HG03064 (cell line): ENCODE results near the gene CBY1.

Experiments used
- ATAC-seq: cut with Tn5 transposase; IDR thresholded peaks from one replicate; pipeline ENCODE4 v1.9.1; 2021; ENCODE audit warnings: low read depth; ENCODE audit not compliant: unreplicated experiment

CBY1 gene

DNA sequence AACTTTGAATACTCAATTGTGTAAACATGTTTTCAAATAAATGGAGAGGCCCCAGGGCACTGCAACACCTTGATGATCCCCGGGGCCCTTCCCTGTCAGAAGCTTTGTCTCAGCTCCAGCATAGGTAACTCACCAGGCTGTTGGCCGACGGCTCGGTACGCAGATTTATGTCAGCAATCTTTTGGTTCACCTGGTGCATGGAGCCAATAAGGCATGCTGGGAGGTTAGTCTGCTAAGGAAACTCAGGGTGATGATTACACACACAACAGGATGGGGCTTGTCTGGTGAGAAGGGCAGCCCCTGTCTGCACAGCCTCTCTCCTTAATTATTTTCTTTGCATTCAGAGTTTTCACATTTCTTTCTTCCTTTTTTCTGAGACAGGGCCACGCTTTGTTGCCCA lies 11.0 kb upstream of the CBY1 start:
- ATAC-seq, result no peak

DNA sequence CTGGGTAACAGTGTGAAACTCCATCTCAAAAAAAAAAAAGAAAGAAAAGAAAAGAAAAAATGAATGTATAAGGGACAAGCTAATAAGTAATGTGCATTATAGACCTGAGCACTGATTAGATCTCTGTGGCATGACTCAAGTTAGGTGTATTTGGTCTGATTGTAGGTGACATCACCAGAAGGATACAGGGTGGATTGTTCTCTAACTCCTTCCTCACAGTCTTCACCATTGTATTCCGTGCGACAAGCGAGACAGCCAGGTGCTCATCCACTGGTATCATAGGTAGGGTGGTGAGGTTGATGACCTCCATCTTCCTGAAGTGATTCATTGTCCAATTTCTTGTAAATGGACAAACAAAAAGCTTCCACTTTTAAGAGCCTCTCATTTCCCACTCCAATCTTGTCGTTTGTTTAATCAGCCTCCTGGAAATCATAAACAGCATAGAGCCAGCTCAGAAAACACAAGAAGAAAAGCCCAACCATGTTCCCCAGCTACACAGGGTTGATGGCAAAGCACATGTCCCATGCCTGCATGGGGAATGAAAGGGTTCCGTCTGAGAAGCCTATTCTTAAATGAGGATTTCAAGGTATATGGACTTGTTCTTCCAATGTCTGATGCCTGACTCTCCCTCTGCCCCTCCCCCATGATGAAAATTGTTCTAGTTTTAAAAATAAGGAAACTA lies 6.5 kb upstream of the CBY1 start:
- ATAC-seq, result no peak

DNA sequence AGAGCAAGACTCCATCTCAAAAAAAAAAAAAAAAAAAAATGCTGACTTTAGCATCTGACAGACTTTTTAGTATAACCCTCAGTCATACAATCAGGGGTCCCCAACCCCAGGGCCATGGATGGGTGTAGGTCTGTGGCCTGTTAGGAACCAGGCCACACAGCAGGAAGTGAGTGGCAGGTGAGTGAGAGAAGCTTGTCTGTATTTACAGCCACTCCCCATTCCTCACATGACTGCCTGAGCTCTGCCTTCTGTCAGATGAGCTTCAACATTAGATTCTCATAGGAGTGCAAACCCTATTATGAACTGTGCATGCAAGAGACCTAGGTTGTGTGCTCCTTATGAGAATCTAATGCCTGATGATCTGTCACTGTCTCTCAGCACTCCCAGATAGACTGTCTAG lies 3.6 kb upstream of the CBY1 start:
- ATAC-seq, result no peak

DNA sequence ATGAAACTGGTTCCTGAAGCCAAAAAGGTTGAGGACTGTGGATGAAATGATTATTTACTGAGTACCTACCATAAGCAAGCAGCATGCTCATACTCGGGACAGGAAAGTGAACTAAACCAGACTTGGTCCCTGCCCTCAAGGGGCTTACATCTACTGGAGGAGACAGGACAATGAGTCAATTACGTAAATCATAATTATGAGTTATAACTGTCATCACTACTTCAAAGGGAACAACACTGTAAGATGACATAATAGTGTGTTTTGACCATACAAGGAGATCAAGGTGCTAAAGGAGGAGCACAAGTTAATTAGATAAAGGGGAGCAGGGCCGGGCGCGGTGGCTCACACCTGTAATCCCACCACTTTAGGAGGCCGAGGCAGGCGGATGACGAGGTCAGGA lies 2.7 kb upstream of the CBY1 start:
- no peak for ATAC-seq

DNA sequence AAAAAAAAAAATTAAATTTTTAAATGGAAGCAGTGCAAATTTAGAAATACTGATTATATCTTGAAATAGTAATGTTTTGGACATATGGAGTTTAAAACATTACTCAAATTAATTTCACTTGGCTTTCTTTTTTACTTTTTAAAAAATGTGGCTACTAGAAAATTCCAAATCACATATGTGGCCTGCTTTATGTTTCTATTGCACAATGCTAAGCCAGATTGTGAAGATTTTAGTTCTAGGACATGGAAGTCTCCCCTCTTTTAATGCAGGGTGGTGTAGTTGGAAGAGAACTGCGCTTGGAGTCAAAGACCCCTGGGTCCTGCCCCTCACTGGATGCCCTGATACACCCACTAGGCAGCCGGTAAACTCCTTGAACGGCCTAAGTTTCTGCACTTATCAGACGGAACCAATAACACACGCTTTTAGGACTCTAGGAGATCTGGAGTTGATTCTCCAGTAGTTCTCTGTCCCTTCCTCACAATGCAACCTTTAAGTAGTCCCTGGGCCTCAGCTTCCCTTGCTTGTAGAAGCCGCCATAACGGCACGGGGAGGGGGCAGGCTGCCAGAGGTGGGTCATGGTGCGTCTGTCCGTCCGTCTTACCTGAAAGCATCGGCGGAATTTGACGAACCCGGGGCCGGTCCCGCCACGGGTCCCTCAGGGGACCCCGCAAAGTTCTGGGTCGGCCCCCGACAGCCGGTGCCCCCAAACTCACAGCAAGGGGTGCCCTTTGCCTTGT lies 751 bp upstream of the CBY1 start:
- ATAC-seq, result no peak

DNA sequence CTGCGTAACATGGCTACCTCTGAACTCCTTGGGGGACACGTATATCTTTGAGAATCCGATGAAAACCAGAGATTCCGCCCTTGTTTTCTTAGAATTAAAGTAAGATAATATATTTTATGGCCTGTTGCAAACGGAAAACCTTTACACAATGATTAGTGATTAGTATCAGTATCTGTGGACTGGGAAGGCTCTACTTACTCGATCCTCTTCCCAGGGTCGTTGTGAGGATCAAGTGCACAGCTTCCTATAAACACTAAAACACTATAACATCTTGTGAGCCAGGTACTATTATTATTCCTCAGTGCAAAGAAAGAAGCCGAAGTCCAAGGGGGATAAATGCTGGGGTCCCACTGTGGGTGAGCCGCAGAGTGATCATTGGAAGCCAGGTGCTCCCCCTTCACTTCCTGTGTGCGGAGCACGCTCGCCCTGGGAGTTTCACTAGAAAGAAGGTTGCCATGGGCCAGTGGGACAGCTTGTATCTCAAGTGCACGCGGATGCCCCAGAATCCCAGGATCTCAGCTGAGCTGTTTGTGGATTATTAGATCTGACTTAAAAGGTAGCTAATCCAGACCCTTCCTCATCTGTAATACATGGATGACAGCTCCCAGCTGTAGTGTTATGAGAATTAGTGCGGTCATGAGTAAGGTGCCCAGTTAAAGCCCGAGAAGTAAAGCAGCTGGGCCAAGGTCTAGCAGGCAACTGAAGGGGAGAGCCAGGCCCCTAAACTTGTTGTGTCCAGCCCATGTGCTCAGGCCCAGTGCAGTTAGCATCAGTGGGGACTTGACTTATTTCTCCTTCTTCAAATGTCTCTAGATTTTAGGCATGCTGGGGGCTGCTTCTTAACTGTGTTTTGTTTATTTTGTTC lies 839 bp downstream of the CBY1 start:
- ATAC-seq, result peak; percentile 33

DNA sequence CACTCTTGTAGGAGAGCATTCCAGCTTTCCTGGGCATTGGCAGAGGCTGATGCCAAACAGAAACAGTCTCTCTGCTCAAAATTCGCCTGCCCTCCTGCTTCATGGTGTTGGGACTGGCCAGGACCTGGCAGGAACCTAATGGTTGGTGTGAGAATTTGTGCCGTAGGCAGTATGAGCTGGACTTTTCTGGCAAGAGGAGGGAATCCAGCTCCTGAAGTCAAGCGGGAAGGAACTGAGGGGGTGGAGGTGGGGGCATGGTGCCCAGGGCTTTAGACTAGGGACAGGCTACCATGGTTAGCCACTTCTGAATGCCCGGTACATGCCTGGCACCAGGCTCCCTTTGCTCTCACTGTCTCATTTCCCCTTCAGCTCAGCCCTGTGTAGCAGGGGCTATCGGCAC lies 18.4 kb downstream of the CBY1 start:
- ATAC-seq, result no peak

DNA sequence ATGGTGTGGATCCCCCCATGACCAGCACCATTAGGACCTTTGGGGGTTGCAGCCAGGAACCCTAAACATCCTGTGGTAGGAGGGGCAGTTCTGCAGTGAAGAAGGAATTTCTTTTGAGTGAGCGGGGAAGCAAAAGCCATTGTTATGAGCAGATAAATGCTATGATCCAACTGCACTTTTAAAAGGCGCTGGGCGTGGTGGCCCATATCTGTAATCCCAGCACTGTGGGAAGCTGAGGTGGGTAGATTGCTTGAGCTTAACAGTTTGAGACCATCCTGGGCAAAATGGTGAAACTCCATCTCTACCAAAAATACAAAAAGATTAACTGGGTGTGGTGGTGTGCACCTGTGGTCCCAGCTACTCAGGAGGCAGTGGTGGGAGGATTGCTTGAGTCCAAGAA lies 19.4 kb downstream of the CBY1 start:
- ATAC-seq, result no peak

DNA sequence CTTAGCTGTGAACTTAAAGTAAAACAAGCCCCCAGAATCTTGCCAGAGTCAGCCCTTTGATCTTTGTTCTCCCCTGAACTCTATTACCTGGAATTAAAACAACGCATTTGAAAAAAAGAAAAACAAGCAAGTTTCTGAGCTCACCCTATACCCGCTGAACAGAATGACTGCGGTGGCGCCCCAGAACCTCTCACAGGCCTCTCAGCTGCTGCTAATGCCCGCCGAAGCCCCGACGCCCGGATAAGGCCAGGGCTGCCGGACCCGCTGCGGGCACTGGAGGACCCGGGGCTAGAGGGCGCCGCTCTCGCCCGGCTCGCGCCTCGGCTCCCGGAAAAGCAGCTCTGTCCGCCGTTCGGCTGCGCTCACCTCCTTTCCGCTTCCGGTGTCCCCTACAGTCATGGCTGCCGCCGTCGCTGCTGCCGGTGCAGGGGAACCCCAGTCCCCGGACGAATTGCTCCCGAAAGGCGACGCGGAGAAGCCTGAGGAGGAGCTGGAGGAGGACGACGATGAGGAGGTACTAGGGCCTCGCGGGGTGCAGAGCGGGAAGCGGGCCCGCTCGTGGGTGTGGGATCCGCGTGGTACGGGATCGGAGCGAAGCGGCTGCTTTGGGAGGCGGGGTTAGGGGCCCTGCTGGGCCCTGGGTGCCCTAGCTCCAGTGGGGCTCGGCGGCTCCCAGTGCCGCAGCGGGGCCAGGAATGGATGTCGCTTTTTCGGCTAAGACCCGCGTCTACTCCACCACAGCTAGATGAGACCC lies 25.3 kb downstream of the CBY1 start, which contains the start of gene TOMM22:
Gene TOMM22 (plus strand): TSS at position 376 of the 754 bp plus-strand sequence. CDS start 22 bp downstream, at position 398.
- ATAC-seq, result peak; percentile 87

DNA sequence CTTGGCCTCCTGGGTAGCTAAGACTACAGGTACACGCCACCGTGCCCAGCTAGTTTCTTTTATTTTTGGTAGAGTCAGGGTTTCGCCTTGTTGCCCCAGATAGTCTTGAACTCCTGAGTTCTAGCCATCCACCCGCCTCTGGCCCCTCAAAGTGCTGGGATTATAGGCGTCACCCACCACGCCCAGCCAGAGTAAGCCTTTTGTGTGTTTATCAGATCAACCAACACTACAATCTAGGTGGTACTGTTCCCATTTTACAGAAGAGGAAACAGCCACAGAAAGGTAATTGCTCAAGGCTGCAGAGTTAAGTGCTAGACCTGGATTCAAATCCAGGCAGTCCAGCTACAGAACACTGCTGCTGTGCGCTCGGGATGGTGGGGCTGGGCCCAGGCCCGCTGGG lies 28.5 kb downstream of the CBY1 start:
- ATAC-seq, result no peak

DNA sequence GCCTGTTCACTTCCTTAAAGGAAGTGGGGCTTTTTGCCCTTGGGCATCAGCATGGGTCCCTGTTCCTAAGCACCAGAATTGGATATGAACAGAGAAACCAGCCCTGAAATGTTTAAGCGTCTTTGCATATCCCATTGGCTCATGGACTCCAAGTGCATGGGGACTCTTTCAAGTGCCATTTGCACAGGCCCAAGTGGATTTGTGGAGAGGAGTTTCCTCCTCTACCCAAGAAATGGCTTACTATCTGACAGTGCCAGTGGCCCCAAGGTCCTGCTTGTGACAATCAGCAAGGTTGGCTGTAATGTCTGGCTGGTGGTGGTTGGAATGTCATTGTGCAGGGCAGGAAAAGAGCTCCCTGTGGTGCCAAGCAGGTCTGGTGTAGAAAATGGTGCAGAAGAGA lies 29.3 kb downstream of the CBY1 start:
- ATAC-seq, result no peak

DNA sequence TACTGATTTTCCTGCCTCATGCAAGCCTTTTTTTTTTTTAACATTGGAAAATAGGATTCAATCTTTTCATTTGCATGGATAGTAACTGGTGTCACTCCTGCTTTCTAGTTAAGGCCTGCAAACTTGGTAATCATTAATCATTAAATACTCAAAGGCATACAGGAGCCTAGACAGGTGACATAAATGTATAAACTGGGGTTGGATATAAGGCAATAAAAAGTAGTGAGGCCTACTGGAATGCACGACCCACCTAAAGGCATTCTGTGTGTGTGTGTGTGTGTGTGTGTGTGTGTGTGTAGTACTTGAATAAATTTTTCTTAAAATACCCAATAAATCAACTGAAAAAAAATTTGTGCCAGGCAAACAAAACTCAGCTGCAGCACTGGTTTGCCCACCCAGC lies 33.2 kb downstream of the CBY1 start:
- ATAC-seq, result no peak

DNA sequence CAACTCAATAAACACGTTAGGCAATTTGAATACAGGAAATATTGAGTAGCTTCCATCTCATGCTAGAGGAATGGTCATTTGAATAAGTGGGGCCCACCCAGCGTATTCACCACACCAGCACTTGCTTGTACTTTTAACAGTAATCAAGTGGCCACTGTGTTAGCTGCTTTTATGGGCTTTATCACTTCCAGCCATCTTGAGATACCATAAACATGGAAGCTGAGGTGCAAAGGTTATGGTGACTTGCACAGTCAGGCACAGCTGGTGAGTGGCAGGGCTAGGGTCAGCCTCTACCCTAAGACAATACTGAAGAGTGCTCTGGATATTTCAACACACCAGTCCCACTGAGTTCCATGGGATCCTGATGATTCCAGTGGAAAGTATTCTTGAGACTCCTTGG lies 37.6 kb downstream of the CBY1 start:
- ATAC-seq, result no peak

DNA sequence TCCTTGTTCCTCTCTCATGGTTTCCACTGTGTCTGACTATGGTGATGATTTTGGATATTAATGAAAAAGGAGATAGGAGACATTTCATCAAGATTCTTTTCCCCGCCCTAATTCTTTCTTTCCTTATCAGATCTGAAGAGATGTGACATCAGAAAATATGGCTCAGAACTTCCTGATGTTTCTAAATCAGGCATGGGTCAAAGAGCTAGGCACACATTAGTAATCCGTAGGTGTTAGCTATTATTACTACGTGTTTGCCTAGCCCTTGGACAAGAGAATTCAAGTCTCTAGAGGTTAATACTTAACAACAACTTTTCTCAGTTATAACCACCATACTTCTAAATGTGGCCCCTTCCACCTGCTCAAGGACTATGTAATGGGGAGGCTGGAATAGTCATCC lies 38.5 kb downstream of the CBY1 start:
- ATAC-seq, result no peak

DNA sequence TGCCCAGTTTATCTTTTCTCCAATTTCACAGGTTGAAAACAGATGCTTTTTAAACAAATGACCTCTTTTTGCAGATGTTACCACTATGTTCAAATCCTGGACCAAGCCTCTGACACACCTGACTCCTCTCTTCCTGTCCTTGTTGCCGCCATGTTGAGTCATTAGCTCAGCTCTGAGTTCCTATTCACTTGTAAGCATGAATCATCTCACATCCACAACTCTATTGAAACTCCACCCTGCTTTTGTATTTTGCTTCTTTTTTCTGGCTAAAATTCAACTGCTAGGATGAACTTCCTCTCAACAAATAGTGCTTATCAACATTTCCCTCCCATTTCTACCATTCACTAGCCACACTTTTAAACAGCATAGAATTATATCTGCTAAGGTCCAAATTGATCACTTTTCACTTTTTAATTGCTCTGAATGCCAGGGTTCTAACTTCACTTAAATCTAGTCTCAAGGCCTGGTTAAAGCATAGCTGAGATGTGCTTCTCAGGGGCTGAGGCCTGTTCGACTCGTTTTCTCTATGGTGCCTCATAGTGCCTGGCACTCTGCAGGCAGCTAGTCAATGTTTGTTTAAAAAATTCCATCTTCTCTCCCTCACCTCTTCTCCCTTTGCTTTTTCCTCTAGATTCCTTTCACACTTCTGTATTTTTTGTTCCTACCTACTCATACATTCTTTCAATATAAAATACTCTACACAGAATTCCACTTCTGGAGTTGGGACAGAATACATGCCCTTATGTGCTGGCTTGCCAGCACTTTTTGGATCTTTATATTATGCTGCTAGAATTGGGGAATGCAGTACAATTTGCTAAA lies 40.4 kb downstream of the CBY1 start:
- no peak for ATAC-seq

DNA sequence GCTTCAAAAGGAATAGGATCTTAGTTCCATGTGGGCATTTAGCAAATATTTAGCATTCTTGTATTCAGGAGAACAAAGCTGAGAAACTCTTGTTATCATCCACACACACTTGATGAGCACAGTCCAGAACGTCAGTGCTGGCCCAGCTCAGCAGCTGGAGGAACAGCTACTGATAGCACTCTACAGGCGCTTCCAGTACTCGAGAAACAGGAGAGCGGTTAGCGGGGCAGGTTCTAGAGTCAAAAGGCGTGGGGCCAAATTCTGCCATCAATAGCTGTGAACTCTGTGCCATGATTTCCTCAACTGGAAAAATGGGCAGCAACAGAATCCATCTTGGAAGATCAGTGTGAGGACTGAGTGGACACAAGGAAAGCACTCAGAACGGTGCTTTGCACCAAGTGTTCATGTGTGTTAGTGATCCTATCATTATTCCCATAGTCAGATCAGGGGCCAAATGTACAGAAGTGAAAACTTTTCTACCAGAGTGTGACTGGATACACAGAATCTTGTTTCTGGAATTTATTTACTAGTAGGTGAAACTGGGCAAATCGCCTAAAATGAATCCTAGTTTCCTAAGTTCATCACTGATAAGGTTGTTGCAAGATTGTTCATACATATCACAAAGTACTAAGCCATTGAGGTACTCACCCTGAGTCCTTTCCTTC lies 41.1 kb downstream of the CBY1 start:
- no peak for ATAC-seq

DNA sequence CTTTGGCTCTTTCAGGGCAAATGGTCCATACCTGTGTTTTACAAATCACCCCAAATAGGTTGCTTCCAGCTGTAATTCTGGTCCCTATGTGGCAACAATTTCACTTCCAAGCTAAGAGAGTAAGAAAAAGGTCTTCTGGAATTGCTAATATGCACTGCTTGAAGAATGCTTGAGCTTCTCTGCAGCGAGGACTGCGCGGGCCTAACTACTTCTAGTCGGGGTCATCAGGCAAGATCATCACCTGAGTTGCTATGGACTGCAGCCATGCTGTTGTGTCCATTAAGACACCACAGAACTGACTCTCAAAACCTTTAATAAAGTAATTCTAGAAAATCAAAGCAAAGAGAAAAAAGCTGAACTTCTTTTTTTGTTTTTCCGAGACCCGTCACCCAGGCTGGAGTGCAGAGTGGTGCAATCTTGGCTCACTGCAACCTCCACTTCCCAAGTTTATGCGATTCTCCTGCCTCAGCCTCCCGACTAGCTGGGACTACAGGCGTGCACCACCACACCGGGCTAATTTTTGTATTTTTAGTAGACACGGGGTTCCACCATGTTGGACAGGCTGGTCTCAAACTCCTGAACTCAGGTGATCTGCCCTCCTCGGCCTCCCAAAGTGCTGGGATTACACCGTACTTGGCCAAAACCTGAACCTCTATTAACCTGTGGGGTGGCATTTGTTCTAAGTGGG lies 42.1 kb downstream of the CBY1 start:
- ATAC-seq, result no peak

DNA sequence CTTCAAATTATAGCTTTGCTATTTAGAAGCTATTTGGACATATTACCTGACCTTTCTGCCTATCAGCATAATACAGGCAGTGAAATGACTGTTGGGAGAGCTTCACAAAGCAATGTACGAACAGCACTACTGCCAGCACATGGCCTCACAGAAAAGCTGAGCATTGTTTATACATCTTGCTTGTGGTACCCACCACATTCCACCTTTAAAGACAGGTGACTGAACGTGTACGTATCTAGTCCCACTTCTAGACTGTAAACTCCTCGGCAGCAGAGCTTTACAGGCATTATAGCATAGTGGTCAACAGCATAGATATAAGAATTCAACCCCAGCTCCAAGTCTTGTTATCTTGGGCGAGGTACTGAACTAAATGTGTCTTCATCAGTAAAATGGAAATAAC lies 42.7 kb downstream of the CBY1 start:
- no peak for ATAC-seq

DNA sequence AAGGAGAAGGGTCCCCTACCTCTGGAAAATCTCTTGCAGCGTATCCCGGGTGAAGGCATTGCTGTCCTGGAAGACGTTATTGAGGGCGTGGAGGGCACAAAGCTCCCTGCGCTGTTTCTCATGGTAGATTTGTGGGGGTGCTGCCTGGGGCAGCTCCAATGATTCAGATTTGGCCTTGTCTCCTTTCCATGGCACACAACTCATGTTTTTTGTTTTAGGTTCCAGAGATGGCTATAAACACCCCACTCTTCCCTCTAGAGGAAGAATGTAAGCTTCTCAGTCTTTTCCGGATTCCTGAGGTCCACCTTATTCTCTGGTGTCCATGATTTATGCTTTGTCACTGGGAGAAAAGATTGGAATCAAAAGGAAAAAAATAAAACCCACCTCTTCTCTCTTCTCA lies 43.3 kb downstream of the CBY1 start:
- no peak for ATAC-seq
